NCI-H526 treated with DMSO at 0.1 percent for 48 hours (cell line): ENCODE results near the gene SELPLG.
A peak's percentile ranks its signal among the peaks of the same experiment; 100 is the strongest.
"Not testable (repeated sequence)": the region's sequence is repeated elsewhere in the genome, so short reads cannot be mapped to it uniquely, and the experiment has no call there.

Experiments used
- DNase-seq: peaks from one replicate; lab custom pipeline; 2025; lab: John Stamatoyannopoulos, UW

The SELPLG gene

GRCh38 chr12:108633534-108634248 is at the start of gene SELPLG:
Gene SELPLG, minus strand, starts transcription at chr12:108633894. Its CDS starts 9,587 bp downstream, at chr12:108624307.
- no peak for DNase-seq

- no peak for DNase-seq
Measured at GRCh38 chr12:108681317-108681716, 47.6 kb upstream of the SELPLG start.

GRCh38 chr12:108679106-108679681 is 45.5 kb upstream of the SELPLG start:
- no peak for DNase-seq

- no peak for DNase-seq
Measured at GRCh38 chr12:108678104-108678730, 44.5 kb upstream of the SELPLG start.

GRCh38 chr12:108677381-108677780 is 43.7 kb upstream of the SELPLG start:
- no peak for DNase-seq

GRCh38 chr12:108676707-108677106 is 43.0 kb upstream of the SELPLG start:
- DNase-seq = no peak

GRCh38 chr12:108675792-108676191 is 42.1 kb upstream of the SELPLG start:
- no peak for DNase-seq

- DNase-seq = no peak
Measured at GRCh38 chr12:108672054-108672453, 38.4 kb upstream of the SELPLG start.

- no peak for DNase-seq
Measured at GRCh38 chr12:108671110-108671509, 37.4 kb upstream of the SELPLG start.

- no peak for DNase-seq
Measured at GRCh38 chr12:108670066-108670631, 36.5 kb upstream of the SELPLG start.

- no peak for DNase-seq
Measured at GRCh38 chr12:108668542-108668941, 34.8 kb upstream of the SELPLG start.

- DNase-seq = no peak
Measured at GRCh38 chr12:108668063-108668462, 34.4 kb upstream of the SELPLG start.

- DNase-seq = no peak
Measured at GRCh38 chr12:108667349-108667748, 33.7 kb upstream of the SELPLG start.

- DNase-seq = no peak
Measured at GRCh38 chr12:108666401-108666881, 32.7 kb upstream of the SELPLG start.

- DNase-seq = no peak
Measured at GRCh38 chr12:108665608-108666202, 32.0 kb upstream of the SELPLG start.

- DNase-seq = peak; percentile 41
Measured at GRCh38 chr12:108664338-108665258, 30.9 kb upstream of the SELPLG start.

- DNase-seq = no peak
Measured at GRCh38 chr12:108663324-108664015, 29.8 kb upstream of the SELPLG start.

- DNase-seq = not testable (repeated sequence)
Measured at GRCh38 chr12:108658115-108658514, 24.4 kb upstream of the SELPLG start.

GRCh38 chr12:108657130-108657745 is 23.5 kb upstream of the SELPLG start:
- no peak for DNase-seq

- DNase-seq = not testable (repeated sequence)
Measured at GRCh38 chr12:108656247-108656646, 22.6 kb upstream of the SELPLG start.
